ENCODE results near the gene FAM168A.

FAM168A gene

DNA sequence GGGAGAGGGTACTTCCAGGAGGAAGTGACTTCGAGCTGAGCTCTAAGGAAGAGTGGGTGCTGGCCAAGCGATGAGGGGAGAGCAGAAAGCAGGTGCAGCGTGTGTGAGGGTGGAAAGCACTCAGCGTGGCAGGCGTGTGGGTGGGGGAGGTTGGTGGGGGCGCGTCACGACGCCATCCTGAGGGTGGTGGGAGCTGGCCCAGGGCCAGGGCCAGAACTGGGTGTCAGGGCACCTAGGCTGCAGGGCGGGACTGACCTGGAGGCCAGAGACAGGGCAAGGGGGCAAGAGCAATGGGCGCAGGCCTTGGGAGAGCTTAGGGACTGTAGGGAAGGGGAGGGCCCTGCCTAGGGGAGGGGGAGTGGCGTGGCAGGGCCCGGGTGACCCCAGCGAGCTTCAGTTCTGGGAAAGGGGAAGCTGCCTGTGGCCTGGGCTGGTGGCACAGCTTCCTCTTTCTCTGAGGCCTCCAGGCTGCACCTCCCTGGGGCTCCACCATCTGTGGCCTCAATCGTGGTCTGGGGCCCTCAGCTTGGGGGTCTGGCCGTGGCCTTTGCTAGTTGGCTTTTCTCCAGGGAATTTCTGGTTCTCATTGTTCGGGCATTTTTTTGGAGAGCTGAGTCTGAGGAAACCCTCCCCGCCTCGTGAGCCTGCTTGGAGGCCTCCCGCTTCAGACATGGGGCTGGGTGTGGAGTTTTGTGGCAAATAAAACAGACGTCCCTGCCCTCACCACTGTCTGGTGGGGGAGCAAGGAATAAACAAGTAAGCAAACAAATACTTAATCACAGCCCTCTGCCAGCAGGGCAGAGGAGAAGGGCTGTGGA is 212.8 kb downstream of the FAM168A start:
- no peak for DNase-seq

GRCh38 chr11:73384531-73384871 is 213.4 kb downstream of the FAM168A start:
- no peak for DNase-seq

GRCh38 chr11:73384125-73384441 is 213.8 kb downstream of the FAM168A start:
- no peak for DNase-seq

DNA sequence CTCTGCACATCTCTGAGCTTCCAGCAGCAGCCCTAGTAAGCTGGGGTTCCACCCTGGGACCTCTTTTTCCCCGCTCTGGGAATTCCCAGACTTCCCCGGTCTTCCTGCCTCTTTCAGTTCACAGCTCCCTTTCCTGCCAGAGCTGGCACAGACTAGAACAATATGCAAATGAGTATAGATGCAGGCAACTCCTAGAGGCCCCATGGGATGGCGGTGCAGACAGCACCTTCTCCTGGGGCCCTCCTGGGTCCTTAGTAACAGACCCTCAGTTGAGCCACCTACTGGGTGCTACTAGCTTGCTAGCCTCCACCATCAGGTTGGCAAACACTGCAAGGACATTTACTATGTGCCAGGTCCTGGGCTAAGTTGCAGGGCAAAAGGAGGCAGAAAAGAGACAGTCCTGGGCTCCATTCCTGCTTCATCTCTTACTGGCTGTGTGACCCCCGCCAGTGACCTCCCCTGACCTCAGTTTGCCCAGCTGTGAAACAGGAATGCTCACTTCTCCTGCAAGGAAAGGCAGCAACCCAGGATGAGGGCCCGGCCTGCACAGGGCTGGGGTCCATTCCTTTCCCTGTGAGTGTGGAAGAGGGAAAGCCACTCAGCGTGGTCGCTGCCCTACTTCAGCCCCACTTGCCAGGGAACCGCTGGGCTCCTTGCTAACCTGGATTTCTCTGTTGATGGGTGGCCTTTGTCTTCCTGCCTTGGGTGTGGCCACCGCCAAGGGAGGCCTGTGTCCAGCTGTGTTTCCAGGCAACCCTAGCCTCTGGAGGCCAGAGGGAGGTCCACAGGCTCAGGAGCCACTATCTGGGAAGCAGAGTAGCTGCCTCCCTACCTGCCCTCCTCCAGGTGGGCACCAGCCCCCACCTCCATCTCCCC is 214.4 kb downstream of the FAM168A start:
- DNase-seq = no peak

- no peak for DNase-seq
These were observed 215.2 kb downstream of the FAM168A start for GRCh38 chr11:73382747-73383146.

GRCh38 chr11:73382183-73382582 is 215.7 kb downstream of the FAM168A start:
- no peak for DNase-seq

DNA sequence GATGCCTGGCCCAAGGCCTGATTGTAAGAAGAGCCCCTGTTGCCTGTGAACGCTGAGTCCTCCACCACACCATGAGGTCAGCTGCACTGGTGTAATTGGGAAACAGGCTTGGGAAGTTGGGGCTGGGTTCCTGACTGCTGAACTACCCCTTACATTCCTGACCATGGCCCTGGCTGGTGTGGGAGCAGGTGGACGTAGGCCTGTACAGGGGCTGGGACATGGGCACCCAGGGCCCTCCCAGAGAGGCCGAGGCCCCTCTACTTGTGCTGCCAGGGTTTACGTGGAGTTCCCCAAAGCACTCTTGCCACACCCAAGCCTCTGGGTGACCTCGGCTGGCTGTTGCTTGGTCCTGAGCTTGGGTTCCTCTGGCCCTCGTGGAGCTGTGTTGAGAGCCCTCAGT is 216.3 kb downstream of the FAM168A start:
- DNase-seq = no peak

GRCh38 chr11:73380897-73381410 is 217.0 kb downstream of the FAM168A start:
- DNase-seq = no peak

- no peak for DNase-seq
These were observed 217.6 kb downstream of the FAM168A start for GRCh38 chr11:73380331-73380730.

- no peak for DNase-seq
These were observed 218.6 kb downstream of the FAM168A start for GRCh38 chr11:73379189-73379880.

- DNase-seq = peak; percentile 29
These were observed 220.9 kb downstream of the FAM168A start for GRCh38 chr11:73376803-73377629.

DNA sequence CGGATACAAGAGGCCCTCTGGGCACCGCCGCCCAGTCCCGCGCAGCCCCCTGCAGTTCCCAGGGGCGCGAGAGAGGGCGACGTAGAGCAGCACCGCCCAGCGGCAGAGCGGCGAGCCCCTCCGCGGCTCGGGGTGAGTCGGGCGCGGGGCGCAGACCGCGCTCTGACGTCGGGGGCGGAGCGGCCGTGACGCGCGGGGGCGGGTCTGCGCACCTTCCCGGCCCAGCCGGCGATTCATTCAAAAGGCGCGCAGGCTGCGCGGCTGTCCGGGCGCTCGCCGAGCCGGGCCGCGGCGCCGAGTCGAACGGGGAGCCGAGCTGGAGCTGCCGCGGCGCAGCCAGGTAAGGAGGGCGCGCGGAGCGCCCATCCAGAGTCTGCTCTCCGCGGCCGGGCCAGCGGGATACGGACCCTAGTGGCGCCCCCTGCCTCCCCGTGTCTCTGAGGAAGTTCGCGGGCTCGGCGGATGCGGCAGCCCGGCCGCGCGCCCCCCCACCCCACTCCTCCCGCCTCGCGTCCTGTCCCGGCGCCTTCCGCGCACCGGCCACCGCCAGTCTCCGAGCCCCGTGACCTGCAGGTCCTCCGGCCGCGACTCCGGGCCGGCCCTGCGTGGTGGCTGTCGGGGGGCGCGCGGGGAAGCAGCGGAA is 221.6 kb downstream of the FAM168A start, which contains the start of gene RELT:
Gene RELT, plus strand, starts transcription at position 240 of the 643 bp plus-strand sequence. CDS start 12,738 bp downstream, outside the sequence.
- DNase-seq = peak; percentile 90

DNA sequence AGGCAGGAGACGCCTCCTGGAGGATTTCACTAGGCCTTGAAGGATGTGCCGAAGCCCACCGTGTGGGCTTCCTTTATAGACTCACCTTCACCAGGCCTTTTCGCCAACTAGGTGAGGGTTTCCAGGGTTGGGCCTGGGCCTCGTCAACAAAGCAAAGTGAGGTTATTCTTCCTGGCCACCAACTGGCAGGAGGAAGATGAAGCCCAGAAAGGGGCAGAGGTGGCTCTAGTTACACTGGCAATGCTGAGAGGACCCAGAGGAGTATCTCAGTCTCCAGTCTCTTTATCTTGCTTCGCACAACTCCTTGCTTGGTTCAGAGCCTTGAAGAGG is 222.1 kb downstream of the FAM168A start:
- no peak for DNase-seq

DNA sequence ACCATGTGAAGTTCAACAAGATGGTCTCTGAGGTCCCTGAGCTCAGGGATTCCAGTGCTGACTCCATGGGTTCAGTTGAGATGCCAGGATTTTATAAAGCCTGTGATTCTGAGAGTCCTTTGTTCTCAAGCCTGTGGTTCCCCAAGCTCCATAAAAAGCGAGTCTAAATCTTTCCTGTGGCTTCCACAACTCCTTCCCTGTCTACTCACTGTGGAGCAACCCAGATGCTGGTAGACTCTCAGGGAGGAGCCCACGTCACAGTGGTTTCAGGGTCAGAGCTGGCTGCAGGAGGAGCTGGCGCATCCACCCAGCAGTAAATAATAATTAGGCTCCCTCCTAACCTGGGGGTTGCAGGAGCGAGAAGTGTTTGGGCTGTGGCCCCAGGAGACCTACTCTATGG is 223.8 kb downstream of the FAM168A start:
- DNase-seq = no peak

DNA sequence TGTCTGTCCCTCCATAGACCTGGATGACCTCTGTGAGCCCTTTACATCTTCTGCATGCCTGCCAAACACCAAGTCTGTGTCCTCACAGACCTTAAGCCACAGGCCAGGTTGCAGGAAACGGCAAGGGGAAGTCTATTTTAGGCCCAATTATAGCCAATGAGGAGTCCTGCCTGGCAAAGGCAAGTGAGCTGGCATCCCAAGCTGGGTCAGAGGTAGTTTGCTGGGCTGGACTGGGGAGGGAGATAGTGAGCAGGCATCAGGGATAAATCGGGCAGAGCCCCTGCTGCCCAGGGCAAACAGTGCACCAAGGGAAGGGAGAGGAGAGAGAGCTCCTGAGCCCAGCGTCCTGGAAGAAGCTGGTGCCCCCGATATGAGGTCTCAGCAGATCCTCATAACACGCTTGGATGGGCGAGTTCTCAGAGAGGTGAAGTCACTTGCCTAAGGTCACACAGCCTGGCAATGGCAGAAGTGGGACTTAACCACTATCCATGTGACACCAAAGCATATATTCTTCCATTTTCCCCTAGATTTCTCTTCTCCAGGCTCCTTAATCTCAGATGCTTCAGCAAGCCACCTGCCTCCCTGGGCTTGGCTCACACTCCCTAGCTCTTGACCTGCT is 225.4 kb downstream of the FAM168A start:
- no peak for DNase-seq

GRCh38 chr11:73367482-73368024 is 230.4 kb downstream of the FAM168A start:
- no peak for DNase-seq

DNA sequence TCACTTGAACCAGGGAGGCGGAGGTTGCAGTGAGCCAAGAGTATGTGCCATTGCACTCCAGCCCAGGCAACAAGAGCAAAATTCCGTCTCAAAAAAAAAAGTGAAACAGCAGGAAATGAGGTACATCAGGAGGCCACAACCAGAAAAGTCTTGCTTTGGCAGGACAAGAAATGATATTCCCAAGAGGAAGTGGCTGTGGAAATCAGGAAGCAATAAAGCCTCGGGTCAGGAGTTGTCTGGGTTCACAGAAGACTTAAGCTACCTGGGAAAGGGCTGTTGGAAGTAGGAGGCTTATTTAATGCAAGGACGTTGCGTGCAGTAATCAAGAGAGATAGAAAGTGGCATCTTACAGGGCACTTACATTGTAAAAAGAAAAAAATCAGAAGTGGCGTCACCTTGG is 231.0 kb downstream of the FAM168A start:
- DNase-seq = no peak

- DNase-seq = no peak
These were observed 231.7 kb downstream of the FAM168A start for GRCh38 chr11:73366265-73366610.

DNA sequence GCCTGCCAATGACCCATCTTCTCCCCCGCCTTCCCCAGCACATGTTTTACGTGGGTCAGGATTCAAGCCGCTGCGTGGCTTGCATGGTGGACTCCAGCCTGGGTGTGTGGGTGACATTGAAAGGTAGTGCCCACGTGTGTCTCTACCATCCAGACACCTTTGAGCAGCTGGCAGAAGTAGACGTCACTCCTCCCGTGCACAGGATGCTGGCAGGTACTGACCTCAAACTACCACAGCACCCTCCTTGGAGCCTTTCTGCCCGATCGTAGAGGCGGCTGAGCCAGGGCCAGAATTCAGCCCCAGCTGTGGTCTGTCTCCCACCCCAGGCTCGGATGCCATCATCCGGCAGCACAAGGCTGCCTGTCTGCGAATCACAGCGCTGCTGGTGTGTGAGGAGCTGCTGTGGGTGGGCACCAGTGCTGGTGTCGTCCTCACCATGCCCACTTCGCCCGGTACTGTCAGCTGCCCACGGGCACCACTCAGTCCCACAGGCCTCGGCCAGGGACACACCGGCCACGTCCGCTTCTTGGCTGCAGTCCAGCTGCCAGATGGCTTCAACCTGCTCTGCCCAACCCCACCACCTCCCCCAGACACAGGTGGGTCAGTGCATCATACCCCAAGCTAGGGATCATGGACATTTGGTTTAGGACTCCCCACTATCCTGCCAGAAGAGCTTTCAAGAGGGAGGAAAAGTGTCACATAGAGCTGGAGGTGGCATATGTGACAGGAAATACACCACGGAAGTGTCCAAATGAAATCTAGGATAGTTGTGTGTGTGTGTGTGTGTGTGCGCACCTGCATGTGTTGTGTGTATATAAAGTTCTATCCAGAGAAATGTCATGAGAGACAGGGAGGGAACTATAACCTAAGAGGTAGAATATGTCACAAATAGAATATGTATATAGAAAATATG is 232.3 kb downstream of the FAM168A start:
- DNase-seq = no peak

GRCh38 chr11:73363147-73363546 is 234.8 kb downstream of the FAM168A start:
- no peak for DNase-seq

Measured in DMS79 treated with DMSO at 0.1 percent for 48 hours (cell line).